ENCODE results near the gene SUFU. TPM values are rescaled to one million over a fixed set of nuclear protein-coding genes. Genes with fewer than 3 reads are reported as not detected.
"Not testable (repeated sequence)": the region's sequence is repeated elsewhere in the genome, so short reads cannot be mapped to it uniquely, and the experiment has no call there.

The SUFU gene
- total RNA-seq, 1 experiment from 2014 or later: 6.3 TPM

DNA sequence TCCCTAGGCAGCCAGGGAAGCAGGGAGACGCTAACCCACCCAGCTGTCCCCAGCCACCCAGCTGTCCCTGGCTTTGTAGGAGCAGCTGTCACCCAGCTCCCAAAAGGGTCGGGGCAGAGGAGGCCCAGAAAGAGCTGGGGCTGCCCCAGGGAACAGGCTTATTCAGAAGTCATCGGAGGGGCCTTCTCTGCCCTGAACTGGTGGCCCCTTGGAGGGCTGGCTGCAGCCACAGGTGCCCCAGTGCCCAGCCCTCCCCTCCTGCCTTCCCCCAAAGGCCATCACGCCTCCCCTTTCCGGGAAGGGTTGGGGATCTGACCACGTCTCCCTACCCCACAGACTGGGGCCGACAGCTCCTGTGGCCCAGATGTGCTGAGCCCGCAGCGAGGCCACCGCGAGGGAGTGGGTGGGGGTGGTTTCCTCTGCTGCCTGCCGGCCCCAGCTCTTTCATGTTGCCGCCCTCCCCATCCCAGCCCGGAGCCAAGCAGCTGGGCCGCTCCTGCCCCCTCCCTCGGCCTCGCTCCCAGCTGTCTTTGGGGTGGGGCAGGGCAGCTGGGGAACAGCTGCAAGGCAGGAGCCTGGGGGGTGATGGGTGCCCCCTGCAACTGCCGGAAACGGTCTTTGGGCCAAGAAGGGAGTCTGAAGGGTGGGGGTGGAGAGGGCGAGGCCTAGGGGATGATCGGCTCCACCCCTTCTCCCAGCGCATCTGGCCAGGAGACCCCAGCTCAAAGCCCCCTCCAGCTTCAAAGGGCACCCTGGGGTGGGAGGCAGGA is 157.3 kb downstream of the SUFU start:
- H3K27ac Mint-ChIP-seq (ENCODE audit: low read depth, unreplicated experiment): no peak overlapping the region
- POLR2A ChIA-PET: interaction anchor here (0.6 to 1.3 kb wide), 4 partner anchors 13 to 121 kb away, joined by 3 to 5 read pairs (median 4); no protein-coding TSS in a partner anchor
- TF ChIP-seq, protein P1, sequence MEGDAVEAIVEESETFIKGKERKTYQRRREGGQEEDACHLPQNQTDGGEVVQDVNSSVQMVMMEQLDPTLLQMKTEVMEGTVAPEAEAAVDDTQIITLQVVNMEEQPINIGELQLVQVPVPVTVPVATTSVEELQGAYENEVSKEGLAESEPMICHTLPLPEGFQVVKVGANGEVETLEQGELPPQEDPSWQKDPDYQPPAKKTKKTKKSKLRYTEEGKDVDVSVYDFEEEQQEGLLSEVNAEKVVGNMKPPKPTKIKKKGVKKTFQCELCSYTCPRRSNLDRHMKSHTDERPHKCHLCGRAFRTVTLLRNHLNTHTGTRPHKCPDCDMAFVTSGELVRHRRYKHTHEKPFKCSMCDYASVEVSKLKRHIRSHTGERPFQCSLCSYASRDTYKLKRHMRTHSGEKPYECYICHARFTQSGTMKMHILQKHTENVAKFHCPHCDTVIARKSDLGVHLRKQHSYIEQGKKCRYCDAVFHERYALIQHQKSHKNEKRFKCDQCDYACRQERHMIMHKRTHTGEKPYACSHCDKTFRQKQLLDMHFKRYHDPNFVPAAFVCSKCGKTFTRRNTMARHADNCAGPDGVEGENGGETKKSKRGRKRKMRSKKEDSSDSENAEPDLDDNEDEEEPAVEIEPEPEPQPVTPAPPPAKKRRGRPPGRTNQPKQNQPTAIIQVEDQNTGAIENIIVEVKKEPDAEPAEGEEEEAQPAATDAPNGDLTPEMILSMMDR (IDR thresholded peaks at IDR 0.05; ENCODE audit: unreplicated experiment): no peak
- no peaks in the 10 kb centered on the region for H3K27me3 Mint-ChIP-seq (ENCODE audit: insufficient read depth, unreplicated experiment)
- intact Hi-C loops (cut with micrococcal nuclease): no loop called here
- CTCF ChIA-PET: no interaction called here
- no TSS peak for BruUV-seq (replicated peaks)
- no peak for DNase-seq (ENCODE audit: unreplicated experiment)
- H3K4me1 Mint-ChIP-seq (ENCODE audit: insufficient read depth, unreplicated experiment): no peaks in the 10 kb centered on the region
- H3K36me3 Mint-ChIP-seq (ENCODE audit: insufficient read depth, unreplicated experiment): peaks cover 27% of the 10 kb centered on the region
- H3K4me3 Mint-ChIP-seq (ENCODE audit: unreplicated experiment): no peak overlapping the region
- H3K9me3 Mint-ChIP-seq (ENCODE audit: unreplicated experiment): no peaks in the 10 kb centered on the region

DNA sequence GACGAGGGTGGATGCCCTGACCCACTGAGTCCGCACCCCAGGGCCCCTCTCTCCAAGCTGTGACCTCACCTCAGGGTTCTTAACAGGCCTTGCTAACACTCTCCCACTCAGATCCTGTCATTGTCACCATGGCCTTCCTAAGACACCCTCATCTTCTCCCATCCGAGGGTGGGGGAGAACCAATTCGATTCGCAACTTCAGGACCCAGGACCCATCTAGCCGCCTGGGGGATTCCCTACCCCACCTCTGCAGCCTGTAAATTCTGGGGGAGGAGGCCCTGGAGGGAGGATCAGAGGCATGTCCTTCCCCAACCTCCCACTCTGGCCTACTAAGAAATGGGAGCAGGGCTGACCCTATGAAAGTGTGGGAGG is 157.9 kb downstream of the SUFU start:
- no peaks in the 10 kb centered on the region for H3K27me3 Mint-ChIP-seq (ENCODE audit: insufficient read depth, unreplicated experiment)
- intact Hi-C loops (cut with micrococcal nuclease): no loop called here
- H3K36me3 Mint-ChIP-seq (ENCODE audit: insufficient read depth, unreplicated experiment): peaks cover 21% of the 10 kb centered on the region
- BruUV-seq (replicated peaks): no TSS peak
- ChIA-PET CTCF (no interaction called here), POLR2A (interaction anchor here (0.6 to 1.1 kb wide), 2 partner anchors 12 to 121 kb away, joined by 3 to 4 read pairs; no protein-coding TSS in a partner anchor)
- H3K4me1 Mint-ChIP-seq (ENCODE audit: insufficient read depth, unreplicated experiment): no peaks in the 10 kb centered on the region
- TF ChIP-seq, protein P1 (IDR thresholded peaks at IDR 0.05; ENCODE audit: unreplicated experiment): no peak
- no peak for DNase-seq (ENCODE audit: unreplicated experiment)
- H3K9me3 Mint-ChIP-seq (ENCODE audit: unreplicated experiment): no peaks in the 10 kb centered on the region
- H3K4me3 Mint-ChIP-seq (ENCODE audit: unreplicated experiment): no peak overlapping the region
- H3K27ac Mint-ChIP-seq (ENCODE audit: low read depth, unreplicated experiment): no peak overlapping the region

DNA sequence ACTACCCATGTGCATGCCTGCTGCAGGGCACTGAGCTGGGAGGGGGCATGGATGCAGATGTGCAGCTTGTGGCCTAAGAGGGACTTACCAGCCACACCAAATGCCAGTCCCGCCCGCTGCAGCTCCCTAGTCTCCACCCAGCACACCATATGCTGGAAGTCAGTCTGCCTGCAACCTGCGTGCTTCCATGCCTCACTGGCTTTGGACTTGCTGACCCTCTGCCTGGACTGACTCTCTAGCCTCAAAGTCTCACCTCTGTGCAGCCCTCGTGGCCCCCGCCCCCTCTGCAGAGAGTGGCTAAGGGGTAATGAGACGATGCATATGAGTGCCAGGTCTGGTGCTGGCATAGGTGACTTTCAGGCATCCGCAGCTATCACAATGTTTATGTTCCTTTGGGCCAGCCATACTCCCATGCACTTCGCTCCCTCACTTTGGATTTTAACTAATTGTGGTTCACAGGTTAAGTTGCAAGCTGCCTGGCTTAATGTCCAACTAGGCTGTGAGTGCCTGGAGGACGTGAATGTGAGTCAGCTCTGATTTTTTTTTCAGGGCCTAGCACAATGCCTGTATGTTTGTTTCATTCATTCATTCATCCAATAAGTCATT is 162.2 kb downstream of the SUFU start:
- POLR2A ChIA-PET: interaction anchor here (0.8 to 0.9 kb wide), 2 partner anchors 9 to 47 kb away, joined by 3 read pairs; no protein-coding TSS in a partner anchor

DNA sequence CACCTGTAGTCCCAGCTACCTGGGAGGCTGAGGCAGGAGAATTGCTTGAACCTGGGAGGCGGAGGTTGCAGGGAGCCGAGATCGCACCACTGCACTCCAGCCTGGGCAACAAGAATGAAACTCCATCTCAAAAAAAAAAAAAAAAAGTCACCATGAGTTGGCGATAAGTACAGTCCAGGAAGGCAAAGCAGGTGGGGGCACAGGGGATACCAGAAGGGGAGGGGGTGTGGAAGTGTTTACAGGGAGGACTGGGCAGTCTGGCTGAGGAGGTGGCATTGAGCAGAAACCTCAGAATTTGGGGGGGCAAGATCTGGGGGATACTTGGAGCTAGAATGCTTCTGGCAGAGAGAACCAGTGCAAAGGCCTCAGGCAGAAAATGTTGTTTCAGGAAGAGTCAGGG is 163.6 kb downstream of the SUFU start:
- H3K36me3 Mint-ChIP-seq (ENCODE audit: insufficient read depth, unreplicated experiment); intact Hi-C loops (cut with micrococcal nuclease); POLR2A ChIA-PET; H3K4me3 Mint-ChIP-seq (ENCODE audit: unreplicated experiment); H3K9me3 Mint-ChIP-seq (ENCODE audit: unreplicated experiment); BruUV-seq (replicated peaks); DNase-seq (ENCODE audit: unreplicated experiment); H3K27me3 Mint-ChIP-seq (ENCODE audit: insufficient read depth, unreplicated experiment): not testable (repeated sequence)
- CTCF ChIA-PET: interaction anchor here (0.6 kb wide), 1 partner anchor 27 kb away, joined by 3 read pairs; no protein-coding TSS in a partner anchor
- Mint-ChIP-seq H3K27ac (ENCODE audit: low read depth, unreplicated experiment) (peak overlapping the region; percentile 57), H3K4me1 (ENCODE audit: insufficient read depth, unreplicated experiment) (peaks cover 10% of the 10 kb centered on the region)

More for the DNA sequence above, 162.2 kb downstream of the SUFU start:
- no peaks in the 10 kb centered on the region for H3K27me3 Mint-ChIP-seq (ENCODE audit: insufficient read depth, unreplicated experiment)
- no TSS peak for BruUV-seq (replicated peaks)
- CTCF ChIA-PET: interaction anchor here (0.7 to 1.0 kb wide), 3 partner anchors 13 to 175 kb away, joined by 3 to 4 read pairs (median 3); no protein-coding TSS in a partner anchor
- TF ChIP-seq, protein P1 (IDR thresholded peaks at IDR 0.05; ENCODE audit: unreplicated experiment): no peak
- H3K4me3 Mint-ChIP-seq (ENCODE audit: unreplicated experiment): no peak overlapping the region
- H3K4me1 Mint-ChIP-seq (ENCODE audit: insufficient read depth, unreplicated experiment): peaks cover 10% of the 10 kb centered on the region
- intact Hi-C loops (cut with micrococcal nuclease): no loop called here
- no peak overlapping the region for H3K27ac Mint-ChIP-seq (ENCODE audit: low read depth, unreplicated experiment)
- no peaks in the 10 kb centered on the region for H3K36me3 Mint-ChIP-seq (ENCODE audit: insufficient read depth, unreplicated experiment)
- no peak for DNase-seq (ENCODE audit: unreplicated experiment)
- H3K9me3 Mint-ChIP-seq (ENCODE audit: unreplicated experiment): no peaks in the 10 kb centered on the region
